ENCODE results near the gene OR8D1.
"Not testable (repeated sequence)": the region's sequence is repeated elsewhere in the genome, so short reads cannot be mapped to it uniquely, and the experiment has no call there.

Gene OR8D1

GRCh38 chr11:124278261-124278660 is 35.5 kb downstream of the OR8D1 start:
- no peak for DNase-seq

GRCh38 chr11:124277804-124278203 is 35.9 kb downstream of the OR8D1 start:
- DNase-seq, result no peak

- no peak for DNase-seq
These were observed 36.5 kb downstream of the OR8D1 start for GRCh38 chr11:124277207-124277606.

GRCh38 chr11:124276081-124276480 is 37.7 kb downstream of the OR8D1 start:
- DNase-seq, result no peak

- DNase-seq, result no peak
These were observed 39.7 kb downstream of the OR8D1 start for GRCh38 chr11:124274000-124274399.

- DNase-seq, result not testable (repeated sequence)
These were observed 42.9 kb downstream of the OR8D1 start for GRCh38 chr11:124270886-124271285.

GRCh38 chr11:124265041-124265440 is 48.7 kb downstream of the OR8D1 start:
- not testable (repeated sequence) for DNase-seq

GRCh38 chr11:124256076-124256475 is 57.7 kb downstream of the OR8D1 start, which contains the start of gene OR8G5:
Gene OR8G5, plus strand, starts transcription at chr11:124256376. Its CDS starts 8,556 bp downstream, at chr11:124264932.
- DNase-seq, result no peak
